ENCODE data around the gene NRK.

DNA sequence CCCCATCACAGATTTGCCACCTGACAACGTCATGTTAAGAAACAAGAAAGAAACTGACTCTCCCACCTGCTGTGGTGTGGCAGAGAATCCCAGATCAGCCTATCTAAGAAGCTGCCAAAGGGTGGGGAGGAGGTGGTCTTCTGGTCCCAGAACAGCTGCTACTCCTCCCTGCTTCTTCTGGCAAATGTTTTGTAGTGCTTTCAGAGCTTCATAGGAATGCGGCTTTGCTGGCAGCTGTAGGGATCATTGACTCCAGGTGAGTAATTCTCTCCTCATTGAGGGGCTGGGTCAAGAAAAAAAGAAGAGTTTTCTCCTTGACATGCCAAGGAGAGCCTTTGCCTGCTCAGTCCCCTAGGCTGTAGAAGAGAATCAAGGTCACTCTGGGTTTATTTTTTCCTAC, 23.3 kb downstream of the NRK start:
- no peak for TF ChIP-seq CTCF (IDR thresholded peaks at IDR 0.05)
- no peak for TF ChIP-seq POLR2A (IDR thresholded peaks at IDR 0.05)
